Panc1 (cell line): ENCODE data around the gene ITGAV.

Experiments used
- POLR2AphosphoS5 ChIP-seq: IDR thresholded peaks from 2 replicates; pipeline ENCODE4 v1.6.1; 2012; ENCODE audit warnings: mild to moderate bottlenecking, low read depth, low read length, moderate library complexity
- TCF7L2 ChIP-seq: IDR thresholded peaks from 2 replicates; pipeline ENCODE4 v1.6.1; 2011; ENCODE audit warnings: mild to moderate bottlenecking, low read depth, low read length, inconsistent platforms
- TF ChIP-seq, protein P1 (sequence below): fragments of 450-650 bp; IDR thresholded peaks from 2 replicates; pipeline ENCODE4 v1.5.1; 2017; ENCODE audit warnings: mild to moderate bottlenecking
- TF ChIP-seq, protein P2 (sequence below), 2 experiments: IDR thresholded peaks; 2 replicates each; pipeline ENCODE4 v1.6.1; 2011 to 2012; ENCODE audit warnings: low read depth in 2 of 2, control low read depth in 1 of 2, low read length in 1 of 2, mild to moderate bottlenecking in 1 of 2, moderate library complexity in 1 of 2; ENCODE audit not compliant: insufficient read depth in 1 of 2

DNA sequence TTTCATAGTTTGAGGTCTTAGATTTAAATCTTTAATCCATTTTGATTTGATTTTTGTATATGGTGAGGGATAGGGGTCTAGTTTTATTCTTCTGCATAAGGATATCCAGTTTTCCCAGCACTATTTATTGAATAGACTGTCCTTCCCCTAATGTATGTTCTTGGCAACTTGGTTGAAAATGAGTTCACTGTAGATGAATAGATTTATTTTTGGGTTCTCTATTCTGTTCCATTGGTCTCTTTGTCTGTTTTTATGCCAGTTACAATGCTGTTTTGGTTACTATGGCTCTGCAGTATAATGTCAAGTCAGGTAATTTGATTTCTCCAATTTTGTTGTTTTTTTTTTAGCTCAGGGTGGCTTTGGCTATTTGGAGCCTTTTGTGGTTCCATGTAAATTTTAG lies 109.9 kb downstream of the ITGAV start:
- TF ChIP-seq, protein P1, sequence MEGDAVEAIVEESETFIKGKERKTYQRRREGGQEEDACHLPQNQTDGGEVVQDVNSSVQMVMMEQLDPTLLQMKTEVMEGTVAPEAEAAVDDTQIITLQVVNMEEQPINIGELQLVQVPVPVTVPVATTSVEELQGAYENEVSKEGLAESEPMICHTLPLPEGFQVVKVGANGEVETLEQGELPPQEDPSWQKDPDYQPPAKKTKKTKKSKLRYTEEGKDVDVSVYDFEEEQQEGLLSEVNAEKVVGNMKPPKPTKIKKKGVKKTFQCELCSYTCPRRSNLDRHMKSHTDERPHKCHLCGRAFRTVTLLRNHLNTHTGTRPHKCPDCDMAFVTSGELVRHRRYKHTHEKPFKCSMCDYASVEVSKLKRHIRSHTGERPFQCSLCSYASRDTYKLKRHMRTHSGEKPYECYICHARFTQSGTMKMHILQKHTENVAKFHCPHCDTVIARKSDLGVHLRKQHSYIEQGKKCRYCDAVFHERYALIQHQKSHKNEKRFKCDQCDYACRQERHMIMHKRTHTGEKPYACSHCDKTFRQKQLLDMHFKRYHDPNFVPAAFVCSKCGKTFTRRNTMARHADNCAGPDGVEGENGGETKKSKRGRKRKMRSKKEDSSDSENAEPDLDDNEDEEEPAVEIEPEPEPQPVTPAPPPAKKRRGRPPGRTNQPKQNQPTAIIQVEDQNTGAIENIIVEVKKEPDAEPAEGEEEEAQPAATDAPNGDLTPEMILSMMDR: no peak
- TF ChIP-seq POLR2AphosphoS5 (no peak), TCF7L2 (no peak)
- TF ChIP-seq, protein P2, sequence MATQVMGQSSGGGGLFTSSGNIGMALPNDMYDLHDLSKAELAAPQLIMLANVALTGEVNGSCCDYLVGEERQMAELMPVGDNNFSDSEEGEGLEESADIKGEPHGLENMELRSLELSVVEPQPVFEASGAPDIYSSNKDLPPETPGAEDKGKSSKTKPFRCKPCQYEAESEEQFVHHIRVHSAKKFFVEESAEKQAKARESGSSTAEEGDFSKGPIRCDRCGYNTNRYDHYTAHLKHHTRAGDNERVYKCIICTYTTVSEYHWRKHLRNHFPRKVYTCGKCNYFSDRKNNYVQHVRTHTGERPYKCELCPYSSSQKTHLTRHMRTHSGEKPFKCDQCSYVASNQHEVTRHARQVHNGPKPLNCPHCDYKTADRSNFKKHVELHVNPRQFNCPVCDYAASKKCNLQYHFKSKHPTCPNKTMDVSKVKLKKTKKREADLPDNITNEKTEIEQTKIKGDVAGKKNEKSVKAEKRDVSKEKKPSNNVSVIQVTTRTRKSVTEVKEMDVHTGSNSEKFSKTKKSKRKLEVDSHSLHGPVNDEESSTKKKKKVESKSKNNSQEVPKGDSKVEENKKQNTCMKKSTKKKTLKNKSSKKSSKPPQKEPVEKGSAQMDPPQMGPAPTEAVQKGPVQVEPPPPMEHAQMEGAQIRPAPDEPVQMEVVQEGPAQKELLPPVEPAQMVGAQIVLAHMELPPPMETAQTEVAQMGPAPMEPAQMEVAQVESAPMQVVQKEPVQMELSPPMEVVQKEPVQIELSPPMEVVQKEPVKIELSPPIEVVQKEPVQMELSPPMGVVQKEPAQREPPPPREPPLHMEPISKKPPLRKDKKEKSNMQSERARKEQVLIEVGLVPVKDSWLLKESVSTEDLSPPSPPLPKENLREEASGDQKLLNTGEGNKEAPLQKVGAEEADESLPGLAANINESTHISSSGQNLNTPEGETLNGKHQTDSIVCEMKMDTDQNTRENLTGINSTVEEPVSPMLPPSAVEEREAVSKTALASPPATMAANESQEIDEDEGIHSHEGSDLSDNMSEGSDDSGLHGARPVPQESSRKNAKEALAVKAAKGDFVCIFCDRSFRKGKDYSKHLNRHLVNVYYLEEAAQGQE (IDR thresholded peaks at IDR 0.05; ENCODE audit: insufficient read depth in 1 of 2, low read depth in 2 of 2, low read length in 1 of 2): no peak
